ENCODE data around the gene BICRA.
"Not testable (repeated sequence)": the region's sequence is repeated elsewhere in the genome, so short reads cannot be mapped to it uniquely, and the experiment has no call there.

Gene BICRA

DNA sequence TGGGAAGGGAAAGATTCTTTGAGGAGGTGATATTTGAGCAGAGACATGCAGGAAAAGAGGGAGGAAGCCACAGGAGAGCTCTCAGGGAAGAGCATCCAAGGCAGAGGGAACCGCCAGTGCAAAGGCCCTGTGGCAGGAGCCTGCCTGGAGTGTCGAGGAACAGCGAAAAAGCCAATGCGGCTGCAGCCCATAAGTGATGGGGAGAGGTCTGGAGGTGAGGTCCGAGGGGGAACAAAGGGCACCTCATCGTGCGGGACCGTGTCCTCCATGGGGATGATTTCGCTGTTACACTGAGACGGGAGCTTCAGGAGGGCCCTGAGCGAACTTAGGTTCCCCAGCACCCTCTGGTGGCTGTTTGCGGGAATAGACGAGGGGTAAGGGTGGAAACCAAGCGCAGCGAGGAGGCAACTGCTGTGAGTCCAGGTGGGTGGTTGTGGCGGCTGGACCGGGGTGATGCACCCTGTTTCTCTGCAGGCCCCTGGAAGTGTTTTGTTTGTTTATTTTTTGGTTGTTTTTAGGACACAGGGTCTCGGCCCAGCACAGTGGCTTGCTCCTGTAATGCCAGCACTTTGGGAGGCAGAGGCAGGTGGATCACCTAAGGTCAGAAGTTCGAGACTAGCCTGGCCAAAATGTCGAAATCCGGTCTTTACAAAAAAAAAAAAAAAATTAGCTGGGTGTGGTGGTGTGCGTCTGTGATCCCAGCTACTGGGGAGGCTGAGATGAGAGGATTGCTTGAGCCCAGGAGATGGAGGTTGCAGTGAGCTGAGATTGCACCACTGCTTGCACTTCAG lies 98.4 kb downstream of the BICRA start:
- in situ Hi-C loops (cut with HindIII; ENCODE audit: low sequenced_read_pairs), result no loop called here

DNA sequence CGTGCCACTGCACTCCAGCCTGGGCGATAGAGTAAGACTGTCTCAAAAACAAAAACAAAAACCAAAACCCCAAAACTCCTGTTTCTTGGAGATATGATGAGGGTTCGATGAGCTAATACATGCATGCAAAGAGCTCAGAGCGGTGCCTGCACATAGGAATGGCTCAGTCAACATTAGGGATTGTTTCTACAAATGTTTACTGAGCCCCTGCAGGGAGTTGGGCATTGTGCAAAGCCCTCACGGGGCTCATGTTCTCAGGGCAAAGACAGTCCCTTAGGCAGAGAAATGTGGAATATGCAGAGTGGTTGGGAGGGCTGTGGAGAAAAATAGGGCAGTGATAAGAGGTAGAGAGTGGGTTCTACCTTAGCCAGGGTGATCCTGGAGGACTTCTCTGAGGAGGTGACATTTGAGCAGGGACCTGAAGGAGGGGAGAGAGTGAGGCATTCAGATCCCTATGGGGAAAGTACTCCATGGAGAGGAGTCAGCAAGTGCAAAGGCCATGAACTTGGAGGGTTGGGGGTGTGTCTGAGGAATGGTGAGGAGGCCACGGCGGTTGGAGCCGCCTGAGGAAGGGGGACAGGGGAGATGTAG lies 102.8 kb downstream of the BICRA start:
- in situ Hi-C loops (cut with HindIII; ENCODE audit: low sequenced_read_pairs), result no loop called here

DNA sequence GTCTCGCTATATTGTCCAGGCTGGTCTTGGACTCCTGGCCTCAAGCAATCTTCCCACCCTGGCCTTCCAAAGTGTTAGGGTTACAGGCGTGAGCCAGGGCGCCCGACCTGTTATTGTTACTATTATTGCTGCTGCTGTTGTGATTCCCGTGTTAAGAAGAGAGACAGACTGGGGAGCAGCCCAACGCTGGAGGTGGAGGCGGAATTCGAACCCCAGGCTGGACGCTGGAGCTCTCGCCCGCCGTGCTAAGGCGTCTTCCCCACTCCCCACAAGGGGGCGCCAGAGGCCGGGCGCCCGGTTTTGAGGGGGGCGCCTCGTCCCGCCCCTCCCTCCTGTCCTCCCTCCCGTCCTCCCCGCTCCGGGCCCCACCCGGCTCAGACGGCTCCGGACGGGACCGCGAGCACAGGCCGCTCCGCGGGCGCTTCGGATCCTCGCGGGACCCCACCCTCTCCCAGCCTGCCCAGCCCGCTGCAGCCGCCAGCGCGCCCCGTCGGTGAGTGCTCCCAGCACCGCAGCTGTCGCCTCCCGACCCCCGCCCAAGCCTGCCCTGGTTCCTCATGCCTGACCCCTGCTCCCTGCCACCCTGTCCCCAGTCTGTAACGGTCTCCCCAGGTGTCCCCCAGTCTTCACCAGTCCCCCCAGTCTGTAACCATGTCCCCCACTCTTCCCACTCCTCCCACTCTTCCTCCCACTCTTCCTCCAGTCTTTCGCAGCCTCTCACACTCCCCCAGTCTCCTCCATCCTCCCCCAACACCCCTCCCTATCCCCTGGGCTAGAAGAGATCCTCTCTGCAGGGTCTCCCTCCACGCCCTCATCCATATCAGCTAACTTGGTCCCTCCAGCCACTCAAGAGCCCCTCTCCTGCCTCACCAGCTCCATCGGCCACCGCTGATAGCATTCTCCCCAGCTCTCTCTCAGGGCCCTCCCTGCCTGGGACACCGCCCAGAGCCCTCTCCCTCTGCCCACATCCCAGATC lies 104.4 kb downstream of the BICRA start, which contains the start of gene EHD2:
Gene EHD2, plus strand, starts transcription at position 377 of the 976 bp plus-strand sequence. CDS start 3,191 bp downstream, outside the sequence.
- in situ Hi-C loops (cut with HindIII; ENCODE audit: low sequenced_read_pairs), result no loop called here

DNA sequence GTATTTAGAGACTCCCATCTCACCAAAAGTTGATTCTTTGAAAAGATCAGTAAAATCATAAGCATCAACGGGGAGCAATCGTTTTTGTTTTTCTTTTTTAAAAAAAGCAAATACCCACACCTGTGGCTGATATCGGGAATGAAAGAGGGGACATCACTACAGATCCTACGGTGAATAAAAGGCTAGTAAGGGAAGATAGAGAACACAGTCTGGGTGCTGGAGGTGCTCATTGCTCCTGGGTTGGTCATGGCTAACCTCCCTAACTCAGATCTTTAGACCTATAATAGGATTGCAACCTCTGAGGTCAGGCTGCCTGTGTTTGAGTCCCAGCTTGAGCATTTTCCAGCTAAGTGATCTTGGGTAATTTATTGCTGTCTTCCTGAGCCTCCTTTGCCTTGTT lies 105.4 kb downstream of the BICRA start:
- in situ Hi-C loops (cut with HindIII; ENCODE audit: low sequenced_read_pairs), result no loop called here

DNA sequence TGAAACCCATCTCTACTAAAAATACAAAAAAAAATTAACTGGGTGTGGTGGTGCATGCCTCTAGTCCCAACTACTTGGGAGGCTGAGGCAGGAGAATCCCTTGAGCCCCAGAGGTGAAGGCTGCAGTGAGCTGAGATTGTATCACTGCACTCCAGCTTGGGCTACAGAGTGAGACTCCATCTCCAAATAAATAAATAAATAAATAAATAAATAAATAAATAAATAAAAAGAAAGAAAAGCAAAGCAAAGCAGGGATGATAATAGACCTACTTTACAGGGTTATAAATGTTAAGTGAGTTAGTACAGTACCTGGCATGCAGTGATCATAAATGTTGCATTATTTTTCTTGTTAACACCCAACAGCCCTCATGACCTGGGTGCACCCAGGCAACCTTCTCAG lies 105.9 kb downstream of the BICRA start:
- in situ Hi-C loops (cut with HindIII; ENCODE audit: low sequenced_read_pairs), result not testable (repeated sequence)

DNA sequence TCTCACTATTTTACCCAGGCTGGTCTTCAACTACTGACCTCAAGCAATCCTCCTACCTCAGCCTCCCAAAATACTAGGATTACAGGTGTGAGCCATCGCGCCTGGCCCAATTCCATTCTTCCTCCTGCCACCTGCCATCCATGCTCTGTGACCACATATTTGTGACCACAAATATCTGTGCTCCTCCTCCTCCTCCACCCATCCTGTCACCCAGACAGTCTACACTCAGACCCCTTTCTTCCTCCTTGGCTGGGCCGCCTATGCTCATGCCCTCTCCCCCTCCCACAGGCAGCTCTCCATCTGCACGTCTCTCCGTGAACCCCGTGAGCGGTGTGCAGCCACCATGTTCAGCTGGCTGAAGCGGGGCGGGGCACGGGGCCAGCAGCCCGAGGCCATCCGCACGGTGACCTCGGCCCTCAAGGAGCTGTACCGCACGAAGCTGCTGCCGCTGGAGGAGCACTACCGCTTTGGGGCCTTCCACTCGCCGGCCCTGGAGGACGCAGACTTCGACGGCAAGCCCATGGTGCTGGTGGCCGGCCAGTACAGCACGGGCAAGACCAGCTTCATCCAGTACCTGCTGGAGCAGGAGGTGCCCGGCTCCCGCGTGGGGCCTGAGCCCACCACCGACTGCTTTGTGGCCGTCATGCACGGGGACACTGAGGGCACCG lies 107.5 kb downstream of the BICRA start:
- in situ Hi-C loops (cut with HindIII; ENCODE audit: low sequenced_read_pairs), result no loop called here

DNA sequence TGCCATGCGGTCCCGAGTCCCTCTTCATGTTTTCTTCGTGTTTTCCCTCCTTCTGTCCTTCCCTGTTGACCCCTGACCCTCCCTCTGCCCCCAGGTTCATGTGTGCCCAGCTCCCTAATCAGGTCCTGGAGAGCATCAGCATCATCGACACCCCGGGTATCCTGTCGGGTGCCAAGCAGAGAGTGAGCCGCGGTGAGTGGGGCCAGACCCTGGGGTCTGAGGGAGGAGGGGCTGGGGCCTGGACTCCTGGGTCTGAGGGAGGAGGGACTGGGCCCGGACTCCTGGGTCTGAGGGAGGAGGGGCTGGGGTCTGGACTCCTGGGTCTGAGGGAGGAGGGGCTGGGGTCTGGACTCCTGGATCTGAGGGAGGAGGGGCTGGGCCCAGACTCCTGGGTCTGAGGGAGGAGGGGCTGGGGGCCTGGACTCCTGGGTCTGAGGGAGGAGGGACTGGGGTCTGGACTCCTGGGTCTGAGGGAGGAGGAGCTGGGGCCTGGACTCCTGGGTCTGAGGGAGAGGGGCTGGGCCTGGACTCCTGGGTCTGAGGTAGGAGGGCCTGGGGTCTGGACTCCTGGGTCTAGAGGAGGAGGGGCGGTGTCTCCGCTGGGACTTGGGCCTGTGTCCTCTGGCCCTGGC lies 109.6 kb downstream of the BICRA start:
- in situ Hi-C loops (cut with HindIII; ENCODE audit: low sequenced_read_pairs), result not testable (repeated sequence)

DNA sequence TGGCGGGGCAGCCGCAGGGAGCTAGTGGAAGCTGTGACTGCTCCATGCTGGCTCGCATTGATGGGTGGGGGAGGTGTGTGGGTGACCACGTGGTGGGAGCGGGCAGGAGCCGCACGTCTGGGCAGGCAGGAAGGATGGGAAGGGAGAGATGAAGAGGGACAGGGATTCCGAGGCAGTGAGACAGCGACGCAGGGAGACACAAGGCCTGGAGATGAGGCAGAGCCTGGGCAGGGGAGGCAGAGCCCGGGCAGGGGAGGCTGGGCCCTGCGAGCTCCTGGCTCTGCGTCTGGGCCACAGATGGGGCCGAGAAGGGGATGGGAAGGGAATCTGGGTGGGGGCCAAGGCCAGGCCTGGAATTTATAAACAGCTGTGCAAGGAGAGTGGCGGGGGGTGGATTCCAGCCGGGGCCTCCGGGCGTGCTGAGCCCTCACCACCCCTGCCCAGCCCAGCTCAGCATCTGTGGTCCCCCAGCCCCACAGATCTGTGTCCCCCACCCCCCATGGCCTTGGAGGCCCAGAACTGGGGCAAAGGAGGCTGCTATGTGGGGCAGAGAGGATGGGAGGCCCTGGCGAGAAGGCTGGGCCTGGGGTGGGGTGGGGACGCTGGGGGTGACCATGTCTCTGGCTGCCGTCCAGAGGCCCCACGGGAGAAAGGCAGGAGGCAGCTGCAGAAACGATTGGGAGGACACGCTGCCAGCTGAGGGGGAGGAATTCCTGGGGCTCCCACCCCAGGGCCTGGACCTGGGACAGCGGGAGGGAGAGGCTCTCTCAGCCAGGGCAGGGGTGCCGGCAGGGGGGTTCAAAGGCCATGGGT lies 110.3 kb downstream of the BICRA start:
- in situ Hi-C loops (cut with HindIII; ENCODE audit: low sequenced_read_pairs), result no loop called here

DNA sequence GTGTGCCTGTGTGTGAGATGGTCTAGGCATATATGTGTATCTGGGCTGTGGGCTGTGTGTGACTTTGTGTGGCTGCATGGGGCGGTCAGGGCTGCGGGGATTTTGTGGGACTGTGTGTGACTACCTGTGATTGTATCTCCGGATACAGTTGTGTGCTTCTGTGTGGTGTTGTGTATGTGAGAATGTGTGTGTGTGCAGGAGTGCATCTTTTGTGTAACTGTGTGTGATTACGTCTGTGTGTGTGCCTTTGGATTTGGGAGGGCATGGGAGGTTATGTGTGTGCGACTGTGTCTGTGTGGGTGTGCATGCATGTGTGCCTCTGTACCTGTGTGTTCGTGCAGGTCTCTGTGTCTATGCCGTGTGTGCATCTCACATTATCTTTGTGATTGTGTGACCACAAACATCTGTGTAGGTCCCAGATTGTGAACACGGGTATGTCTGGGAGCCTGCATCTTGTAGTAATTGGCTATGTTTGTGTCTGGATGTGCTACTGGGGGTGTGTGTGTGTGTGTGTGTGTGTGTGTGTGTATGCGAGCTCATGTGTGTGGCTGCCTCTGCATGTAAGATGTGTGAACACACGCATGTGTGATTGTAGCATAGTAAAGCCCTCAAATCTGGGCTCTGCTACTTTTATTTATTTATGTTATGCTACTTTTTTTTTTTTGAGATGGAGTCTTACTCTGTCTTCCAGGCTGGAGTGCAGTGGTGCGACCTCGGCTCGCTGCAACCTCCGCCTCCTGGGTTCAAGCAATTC lies 111.9 kb downstream of the BICRA start:
- in situ Hi-C loops (cut with HindIII; ENCODE audit: low sequenced_read_pairs), result no loop called here

DNA sequence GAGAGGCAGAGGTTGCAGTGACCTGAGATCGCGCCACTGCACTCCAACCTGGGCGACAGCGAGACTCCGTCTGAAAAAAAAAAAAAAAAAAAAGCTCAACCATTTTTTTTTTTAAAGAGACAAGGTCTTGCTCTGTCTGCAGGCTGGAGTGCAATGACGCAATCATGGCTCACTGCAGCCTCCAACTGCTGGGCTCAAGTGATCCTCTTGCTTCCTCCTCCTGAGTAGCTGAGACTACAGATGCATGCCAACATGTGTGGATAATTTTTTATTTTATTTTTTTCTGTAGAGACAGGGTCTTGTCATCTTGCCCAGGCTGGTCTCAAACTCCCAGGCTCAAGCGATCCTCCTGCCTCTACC lies 114.6 kb downstream of the BICRA start:
- in situ Hi-C loops (cut with HindIII; ENCODE audit: low sequenced_read_pairs), result no loop called here

DNA sequence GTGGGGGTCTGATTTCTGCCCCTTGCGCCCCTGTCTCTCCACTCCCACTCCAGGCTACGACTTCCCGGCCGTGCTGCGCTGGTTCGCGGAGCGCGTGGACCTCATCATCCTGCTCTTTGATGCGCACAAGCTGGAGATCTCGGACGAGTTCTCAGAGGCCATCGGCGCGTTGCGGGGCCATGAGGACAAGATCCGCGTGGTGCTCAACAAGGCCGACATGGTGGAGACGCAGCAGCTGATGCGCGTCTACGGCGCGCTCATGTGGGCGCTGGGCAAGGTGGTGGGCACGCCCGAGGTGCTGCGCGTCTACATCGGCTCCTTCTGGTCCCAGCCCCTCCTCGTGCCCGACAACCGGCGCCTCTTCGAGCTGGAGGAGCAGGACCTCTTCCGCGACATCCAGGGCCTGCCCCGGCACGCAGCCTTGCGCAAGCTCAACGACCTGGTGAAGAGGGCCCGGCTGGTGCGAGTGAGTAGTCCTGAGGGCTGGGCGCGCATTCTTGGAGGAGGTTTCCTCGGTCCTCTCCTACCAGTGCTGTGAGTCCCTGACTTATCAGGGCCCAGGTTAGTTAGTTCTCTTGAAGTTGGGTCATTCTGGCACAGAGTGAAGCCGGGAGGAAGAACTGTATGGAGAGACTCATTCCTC lies 116.9 kb downstream of the BICRA start:
- in situ Hi-C loops (cut with HindIII; ENCODE audit: low sequenced_read_pairs), result no loop called here

DNA sequence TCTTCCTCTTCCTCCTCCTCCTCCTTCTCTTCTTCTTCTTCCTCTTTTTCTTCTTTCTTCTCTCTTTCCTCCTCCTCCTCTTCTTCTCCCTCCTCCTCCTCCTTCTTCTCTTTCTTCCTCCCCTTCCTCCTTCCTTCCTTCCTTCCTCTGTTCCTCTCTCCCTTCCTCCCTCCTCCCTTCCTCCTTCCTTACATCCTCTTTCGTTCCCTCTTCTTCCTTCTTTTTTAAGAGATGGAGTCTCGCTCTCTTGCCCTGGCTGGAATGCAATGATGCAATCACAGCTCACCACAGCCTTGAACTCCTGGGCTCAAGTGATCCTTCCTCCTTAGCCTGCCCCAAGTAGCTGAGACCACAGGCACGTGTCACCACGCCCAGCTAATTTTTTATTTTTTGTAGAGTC lies 117.5 kb downstream of the BICRA start:
- in situ Hi-C loops (cut with HindIII; ENCODE audit: low sequenced_read_pairs), result no loop called here

DNA sequence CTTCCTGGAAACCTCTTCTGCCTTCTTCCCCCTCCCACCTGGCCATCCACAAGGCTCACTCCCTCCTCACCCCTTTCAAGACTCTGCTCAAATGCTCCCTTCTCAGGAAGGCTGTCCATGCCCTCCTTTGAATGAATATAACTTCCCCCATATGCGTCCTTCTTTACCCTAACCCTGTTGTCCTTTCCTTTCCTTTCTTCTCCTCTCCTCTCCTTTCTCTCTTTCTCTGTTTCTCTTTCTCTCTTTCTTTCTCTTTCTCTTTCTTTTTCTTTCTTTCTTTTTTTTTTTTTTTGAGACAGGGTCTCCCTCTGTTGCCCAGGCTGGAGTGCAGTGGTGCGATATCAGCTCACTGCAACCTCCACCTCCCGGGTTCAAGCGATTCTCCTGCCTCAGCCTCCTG lies 119.4 kb downstream of the BICRA start:
- in situ Hi-C loops (cut with HindIII; ENCODE audit: low sequenced_read_pairs), result not testable (repeated sequence)

DNA sequence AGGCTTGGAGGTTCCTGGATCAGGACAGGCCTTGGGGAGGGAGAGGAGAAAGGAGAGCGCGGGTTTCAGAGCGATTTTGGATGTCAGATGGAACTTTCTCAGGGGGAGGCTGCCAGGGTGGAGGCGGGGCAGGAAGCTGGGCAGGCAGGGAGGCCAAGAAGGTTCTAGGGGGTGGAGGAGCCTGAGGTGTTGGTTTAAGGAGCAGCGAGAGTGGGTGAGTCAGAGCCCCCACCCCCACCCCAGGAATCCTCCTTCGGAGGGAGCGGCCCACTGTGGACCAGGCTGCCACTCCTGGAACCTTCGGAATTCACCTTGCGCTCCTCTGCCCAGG lies 120.5 kb downstream of the BICRA start:
- in situ Hi-C loops (cut with HindIII; ENCODE audit: low sequenced_read_pairs), result no loop called here

DNA sequence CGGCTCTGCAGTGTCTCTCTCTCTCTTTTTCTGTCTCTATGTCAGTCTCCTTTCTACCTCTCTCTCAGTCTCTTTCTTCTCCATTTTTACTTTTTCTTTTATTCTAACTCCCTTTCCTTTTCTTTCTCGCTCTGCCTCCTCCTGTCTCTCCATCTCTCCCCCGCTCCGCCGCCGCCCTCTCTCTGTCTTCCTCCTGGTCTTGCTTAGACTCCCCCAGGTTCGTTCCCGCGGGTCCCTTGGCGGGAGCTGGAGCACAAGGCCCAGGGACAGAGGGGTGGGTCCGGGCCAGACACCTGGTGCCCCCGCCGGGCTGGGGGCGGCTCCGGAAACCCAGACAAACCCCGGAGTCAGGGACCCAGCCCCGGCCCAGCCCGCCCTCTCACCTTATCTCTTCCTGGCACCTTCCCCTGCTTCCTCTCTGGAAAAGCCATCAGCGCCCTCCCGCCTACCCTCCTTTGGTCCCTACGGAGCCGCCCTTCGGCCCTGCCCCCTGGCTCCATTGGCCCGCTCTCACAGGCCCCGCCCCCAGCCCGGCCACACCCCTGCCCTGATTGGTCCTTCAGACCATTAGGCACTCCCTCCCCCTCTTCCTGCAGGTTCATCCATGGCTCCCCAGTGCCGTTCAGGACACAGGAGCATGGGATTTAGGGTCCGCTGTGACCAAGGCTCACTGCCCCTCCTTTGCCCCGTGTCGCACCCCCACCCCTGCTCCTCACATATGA lies 121.0 kb downstream of the BICRA start:
- in situ Hi-C loops (cut with HindIII; ENCODE audit: low sequenced_read_pairs), result no loop called here

DNA sequence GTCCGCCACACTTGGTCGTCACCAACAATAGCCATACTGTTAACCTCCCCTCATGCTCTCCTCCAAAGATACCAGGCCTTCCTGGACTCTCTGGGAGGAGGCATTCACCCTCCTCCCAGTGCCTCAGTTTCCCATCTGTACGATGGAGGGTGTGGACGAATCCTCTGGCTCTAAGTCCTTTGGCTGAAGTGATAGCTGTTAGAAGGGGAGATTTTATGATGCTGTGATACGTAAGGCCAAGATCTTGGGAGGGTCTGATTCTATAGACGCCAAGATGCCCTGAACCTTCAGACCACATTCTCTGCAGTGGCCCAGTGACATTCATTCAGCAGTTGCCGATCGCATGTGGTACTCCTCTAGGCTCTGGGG lies 121.6 kb downstream of the BICRA start:
- in situ Hi-C loops (cut with HindIII; ENCODE audit: low sequenced_read_pairs), result no loop called here

DNA sequence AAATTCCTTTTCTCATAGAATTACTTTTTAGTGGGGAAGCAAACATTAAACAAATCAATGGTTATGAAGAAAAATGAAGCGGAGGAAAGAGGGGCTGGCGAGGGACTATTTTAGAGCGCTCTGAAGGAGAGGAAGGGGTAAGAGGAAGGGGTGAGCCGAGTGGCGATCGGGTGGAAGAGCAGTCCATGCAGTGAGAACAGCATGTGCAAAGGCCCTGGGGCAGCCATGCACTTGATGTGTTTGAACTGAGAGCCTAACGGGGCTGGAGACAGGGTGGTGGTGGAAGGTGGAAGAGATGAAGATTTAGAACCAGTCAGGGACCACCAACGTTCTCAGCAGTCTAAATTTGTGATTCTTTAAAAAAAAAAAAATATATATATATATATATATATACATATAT lies 122.0 kb downstream of the BICRA start:
- in situ Hi-C loops (cut with HindIII; ENCODE audit: low sequenced_read_pairs), result no loop called here

DNA sequence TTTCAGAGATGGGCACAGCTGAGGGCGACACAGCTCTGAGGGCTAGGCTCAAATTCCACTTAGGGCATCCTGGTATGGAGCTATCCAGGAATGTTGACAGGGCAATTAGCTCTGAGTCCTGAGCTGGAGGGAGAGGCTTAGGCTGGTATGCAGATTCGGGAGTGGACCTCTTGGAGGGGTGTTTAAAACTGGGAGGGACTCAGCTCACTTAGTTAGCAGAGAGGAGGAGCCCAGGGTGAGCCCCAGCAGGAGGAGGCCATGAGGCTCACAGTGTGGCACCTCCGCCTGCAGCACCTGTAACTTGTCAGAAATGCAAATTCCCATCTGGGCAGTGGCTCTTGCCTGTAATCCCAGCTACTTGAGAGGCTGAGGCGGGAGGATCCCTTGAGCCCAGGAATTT lies 126.2 kb downstream of the BICRA start:
- in situ Hi-C loops (cut with HindIII; ENCODE audit: low sequenced_read_pairs), result no loop called here

Measured in DLD1 (cell line).